Esophagus squamous epithelium (tissue), 4 donors: ENCODE data around the gene ETFRF1.

Experiments
- POLR2A ChIP-seq, 4 donors: fragments of 450-650 bp; IDR thresholded peaks; one replicate each; pipeline ENCODE4 v1.6.1; 2017; ENCODE audit warnings: antibody characterized with exemption in 4 of 4, mild to moderate bottlenecking in 4 of 4, moderate library complexity in 3 of 4
- TF ChIP-seq, protein P1 (sequence below), 6 experiments: fragments of 450-650 bp in 4 of 6; fragments of 200-600 bp in 2 of 6; sonication (generic) in 2 of 6; IDR thresholded peaks; one replicate each; pipeline ENCODE4 v1.5.1; 2016 to 2019; ENCODE audit warnings: antibody characterized with exemption in 6 of 6, mild to moderate bottlenecking in 4 of 6, moderate library complexity in 4 of 6

DNA sequence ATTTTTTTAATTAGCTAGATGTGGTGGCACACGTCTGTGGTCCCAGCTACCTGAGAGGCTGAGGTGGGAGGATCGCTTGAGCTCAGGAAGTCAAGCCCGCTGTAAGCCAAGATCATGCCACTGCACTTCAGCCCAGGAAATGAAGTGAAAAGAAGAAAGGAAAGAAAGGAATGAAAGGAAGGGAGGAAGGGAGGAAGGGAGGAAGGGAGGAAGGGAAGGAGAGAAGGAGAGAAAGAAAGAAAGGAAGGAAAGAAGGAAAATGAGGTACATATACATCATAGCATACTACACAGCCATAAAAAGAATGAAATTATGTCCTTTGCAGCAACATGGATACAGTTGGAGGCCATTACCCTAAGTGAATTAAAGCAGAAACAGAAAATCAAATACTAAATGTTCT is 12.3 kb upstream of the ETFRF1 start:
- TF ChIP-seq, protein P1, sequence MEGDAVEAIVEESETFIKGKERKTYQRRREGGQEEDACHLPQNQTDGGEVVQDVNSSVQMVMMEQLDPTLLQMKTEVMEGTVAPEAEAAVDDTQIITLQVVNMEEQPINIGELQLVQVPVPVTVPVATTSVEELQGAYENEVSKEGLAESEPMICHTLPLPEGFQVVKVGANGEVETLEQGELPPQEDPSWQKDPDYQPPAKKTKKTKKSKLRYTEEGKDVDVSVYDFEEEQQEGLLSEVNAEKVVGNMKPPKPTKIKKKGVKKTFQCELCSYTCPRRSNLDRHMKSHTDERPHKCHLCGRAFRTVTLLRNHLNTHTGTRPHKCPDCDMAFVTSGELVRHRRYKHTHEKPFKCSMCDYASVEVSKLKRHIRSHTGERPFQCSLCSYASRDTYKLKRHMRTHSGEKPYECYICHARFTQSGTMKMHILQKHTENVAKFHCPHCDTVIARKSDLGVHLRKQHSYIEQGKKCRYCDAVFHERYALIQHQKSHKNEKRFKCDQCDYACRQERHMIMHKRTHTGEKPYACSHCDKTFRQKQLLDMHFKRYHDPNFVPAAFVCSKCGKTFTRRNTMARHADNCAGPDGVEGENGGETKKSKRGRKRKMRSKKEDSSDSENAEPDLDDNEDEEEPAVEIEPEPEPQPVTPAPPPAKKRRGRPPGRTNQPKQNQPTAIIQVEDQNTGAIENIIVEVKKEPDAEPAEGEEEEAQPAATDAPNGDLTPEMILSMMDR (IDR thresholded peaks at IDR 0.05), result no peak
- no peak for TF ChIP-seq POLR2A (IDR thresholded peaks at IDR 0.05)
